IPS DF 19.7 (cell line): ENCODE measurements around the gene RRAS.
A peak's percentile ranks its signal among the peaks of the same experiment; 100 is the strongest.

Source experiments
- DNase-seq: peaks from one replicate; pipeline ENCODE4 v3.0.0-alpha.2; 2013; ENCODE audit warnings: low read depth, low spot score

The RRAS gene

DNA sequence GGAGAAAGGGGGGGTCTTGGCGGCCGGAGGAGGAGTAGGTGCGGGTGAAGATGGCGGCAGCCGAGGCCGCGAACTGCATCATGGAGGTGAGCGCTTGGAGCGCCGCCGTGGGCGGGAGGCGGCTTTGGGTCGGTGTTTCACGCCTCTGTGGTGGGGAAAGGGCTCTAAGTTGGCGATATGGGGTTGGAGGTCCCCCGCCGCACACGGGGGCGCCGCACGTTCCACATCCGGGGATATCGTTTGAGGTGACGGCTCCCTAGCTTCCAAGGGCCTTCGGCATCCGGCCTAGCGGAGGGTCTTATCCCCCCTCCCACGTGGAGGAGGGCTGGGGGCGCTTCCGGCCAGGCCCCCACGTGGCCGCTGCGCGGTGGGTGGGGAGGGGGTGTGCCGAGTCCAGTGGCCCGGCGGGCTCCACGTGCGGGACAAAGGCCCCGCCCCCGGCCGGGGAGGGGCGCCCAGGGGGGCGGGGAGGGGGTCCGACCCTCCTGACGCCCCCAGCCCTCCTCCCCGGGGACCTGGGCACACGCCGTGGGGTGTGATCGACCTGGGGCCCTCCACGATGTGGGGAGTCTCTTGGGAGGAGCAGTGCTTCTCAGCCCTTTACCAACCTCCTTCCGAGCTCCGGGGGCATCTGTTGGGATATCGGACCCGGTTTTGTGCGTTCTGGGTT lies 37.4 kb upstream of the RRAS start, which contains the start of gene PRMT1:
Gene PRMT1 (plus strand): TSS at position 41 of the 670 bp plus-strand sequence. CDS start 10 bp downstream, at position 51.
- no peak for DNase-seq

- peak; percentile 97 for DNase-seq
These were observed 36.9 kb upstream of the RRAS start for GRCh38 chr19:49676784-49677230.

DNA sequence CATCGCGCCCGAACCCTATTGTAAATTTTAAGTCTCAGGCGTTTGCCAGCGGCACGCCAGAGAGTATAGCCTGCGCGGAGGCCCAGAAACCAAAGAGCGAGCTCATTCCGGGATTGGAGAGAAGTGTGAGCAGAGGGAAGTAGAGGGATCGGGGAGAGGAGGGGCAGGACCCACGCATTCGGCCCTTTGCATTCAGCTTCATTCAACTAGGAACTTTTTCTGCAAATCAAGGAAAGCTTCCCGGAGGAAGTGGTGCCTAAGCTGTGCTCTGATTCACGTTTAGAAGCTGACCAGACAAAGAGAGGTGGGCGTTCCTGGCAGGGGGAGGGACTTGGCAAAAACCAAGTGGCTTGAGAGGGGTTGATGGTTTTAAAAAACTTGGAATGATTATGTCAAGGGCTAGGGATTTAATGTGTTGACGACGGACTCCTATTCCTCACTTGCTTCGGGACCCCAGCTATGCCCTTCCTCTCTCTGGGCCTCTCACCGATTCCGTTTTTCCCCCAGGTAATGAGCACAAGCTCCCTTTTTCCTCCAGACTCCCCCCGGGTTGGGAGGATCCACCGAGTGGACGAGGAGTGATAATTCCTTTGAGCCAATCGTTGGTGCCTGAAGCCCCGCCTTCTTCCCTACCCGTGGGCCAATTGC lies 36.3 kb upstream of the RRAS start:
- DNase-seq, result no peak

GRCh38 chr19:49672131-49672919 lies 32.4 kb upstream of the RRAS start:
- no peak for DNase-seq

GRCh38 chr19:49669516-49669915 lies 29.6 kb upstream of the RRAS start:
- DNase-seq, result no peak

DNA sequence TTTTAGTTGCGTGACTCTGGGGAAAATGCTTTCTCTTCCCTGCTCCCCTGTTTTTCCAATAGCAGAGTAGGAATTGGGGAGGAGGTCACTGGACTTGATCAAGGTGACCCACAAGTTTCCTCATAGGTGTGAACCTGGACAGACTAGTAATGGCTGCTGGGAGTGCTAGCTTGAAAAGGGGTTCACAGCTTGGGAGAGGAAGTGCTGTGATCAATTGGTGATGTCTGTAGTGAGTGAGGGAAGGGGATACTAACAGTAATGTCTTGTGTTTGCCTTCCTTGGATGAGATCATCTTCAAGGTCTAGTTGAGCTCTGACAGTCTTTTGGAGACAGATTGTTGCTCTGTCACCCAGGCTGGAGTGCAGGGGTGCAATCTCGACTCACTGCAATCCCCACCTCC lies 27.5 kb upstream of the RRAS start:
- DNase-seq, result no peak

DNA sequence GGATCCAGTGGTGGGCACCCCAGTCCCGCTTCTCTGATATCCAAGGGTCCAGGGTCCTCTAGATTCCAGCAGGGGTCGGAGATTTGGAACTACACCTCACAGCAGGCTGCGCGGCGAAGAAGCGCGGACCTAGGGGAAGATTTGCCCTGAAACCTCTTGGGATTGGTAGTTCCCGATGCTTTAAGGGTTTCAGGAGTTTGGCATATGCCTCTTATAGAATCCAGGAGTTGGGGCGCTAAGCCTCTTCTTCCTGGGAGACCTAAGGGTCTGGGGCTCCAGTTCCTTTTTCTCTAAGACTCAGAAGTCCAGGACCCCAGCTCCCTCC lies 26.1 kb upstream of the RRAS start:
- no peak for DNase-seq

DNA sequence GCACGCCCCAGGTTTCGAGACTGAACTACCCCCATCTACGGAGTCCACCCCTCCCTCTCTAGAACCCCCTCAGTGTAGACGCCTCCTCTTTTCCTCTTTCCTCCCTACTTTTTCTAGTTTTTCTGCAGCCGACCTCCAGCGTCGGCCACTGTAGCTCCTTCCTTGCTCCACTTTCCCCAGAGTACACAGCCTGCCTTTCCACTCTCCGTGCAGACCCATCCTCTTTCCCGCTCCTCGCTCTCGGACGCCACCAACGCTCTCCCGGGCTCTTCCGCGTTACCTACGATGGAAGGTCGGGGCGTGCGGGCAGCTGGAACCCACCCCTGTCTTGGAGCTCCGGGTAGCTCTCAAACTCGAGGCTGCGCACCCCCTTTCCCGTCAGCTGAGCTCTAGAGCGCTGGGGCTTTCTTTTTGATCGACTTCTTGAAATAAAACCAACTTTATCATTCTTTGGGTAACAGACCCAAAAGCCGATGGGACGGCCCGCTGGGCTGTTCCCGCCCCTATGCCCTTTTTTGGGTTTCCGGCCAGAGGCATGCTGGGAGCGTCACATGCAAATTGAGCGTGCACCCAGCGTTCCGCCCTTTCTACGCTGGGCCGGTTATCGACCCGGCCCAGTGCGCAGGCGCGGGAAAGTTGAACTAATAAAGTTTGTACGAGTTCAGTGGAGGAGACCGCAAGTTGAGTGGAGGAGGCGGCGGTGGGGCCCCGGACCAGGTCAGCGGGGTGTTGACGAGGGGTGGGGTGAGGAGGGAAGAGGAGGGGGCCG lies 25.6 kb upstream of the RRAS start, which contains the start of the genes BCL2L12 and IRF3:
Gene BCL2L12 (plus strand): TSS at position 583 of the 769 bp plus-strand sequence. CDS start 760 bp downstream, outside the sequence.
Gene IRF3 (minus strand): TSS at position 507 of the 769 bp plus-strand sequence. CDS start 1,019 bp downstream, outside the sequence.
- DNase-seq, result no peak

- no peak for DNase-seq
These were observed 25.1 kb upstream of the RRAS start for GRCh38 chr19:49665036-49665350.

DNA sequence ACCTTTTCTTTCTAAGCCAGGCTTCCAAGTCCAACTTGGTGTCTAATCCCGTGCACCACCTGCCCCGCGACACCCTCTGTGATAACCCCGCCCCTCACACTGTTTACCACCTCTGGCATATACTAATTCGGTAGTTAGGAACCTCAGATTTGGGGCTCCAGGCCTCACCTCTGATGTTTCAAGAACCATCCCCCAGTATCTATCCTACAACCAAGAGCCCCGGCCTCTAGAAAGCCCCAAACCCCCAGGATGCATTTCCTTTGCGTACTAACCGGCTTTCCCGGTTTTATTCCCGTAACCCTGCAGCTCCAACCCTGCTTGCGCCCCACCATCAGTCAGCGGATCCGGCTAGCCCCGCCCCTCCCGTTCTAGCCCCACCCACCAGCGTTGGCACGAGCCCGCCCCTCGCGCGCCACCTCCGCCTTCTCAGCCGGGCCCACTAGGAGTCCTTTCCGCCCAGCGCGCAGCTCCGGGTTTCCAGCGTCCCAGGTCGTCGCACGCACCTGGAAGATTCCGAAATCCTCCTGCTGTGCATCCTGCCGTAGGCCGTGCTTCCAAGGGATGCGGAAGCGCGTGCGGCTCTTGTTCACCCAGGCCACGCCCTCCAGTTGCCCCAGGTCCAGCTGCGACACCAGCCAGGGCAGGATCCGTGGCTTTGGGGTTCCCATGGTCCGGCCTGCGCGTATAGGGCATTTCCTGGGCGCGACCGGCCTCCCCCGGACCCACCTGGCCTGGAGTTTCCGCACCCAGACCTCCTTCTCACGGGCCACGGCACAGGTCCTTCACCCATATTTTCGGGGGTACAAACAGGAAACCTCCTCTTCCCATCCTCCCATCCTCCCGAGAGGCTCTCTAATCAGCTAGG lies 24.5 kb upstream of the RRAS start:
- no peak for DNase-seq

DNA sequence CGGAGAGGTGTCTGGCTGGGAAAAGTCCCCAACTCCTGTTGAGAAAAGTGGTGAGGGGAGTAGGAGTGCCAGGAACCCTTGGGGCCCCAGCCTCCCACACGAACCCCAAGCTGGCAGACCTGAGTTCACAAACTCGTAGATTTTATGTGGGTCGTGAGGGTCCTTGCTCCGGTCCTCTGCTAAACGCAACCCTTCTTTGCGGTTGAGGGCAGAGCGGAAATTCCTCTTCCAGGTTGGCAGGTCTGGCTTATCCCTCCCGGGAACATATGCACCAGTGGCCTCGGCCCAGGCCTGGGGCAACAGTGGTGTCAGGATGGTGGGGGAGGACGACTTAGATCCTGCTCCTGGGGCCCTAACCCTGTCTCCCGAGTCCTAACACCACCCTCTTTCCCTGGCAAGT lies 23.3 kb upstream of the RRAS start:
- DNase-seq, result no peak

DNA sequence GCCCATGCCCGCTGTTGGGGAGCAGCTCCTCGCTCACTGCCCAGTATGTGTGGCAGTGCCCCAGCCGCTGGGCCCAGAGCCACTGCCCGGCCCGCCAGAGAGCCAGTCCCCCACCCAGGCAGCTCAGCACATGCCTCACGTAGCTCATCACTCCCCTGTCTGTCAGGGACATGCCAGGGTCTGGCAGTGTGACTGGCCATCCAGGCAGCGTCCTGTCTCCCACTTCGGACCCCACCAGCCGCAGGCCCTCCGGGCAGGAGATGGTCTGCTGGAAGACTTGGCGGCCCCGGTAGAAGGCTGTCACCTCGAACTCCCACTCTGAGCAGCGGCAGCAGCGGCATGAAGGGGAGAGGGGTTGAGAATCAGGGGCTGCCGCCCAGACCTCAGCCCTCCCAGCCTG lies 22.1 kb upstream of the RRAS start:
- no peak for DNase-seq

DNA sequence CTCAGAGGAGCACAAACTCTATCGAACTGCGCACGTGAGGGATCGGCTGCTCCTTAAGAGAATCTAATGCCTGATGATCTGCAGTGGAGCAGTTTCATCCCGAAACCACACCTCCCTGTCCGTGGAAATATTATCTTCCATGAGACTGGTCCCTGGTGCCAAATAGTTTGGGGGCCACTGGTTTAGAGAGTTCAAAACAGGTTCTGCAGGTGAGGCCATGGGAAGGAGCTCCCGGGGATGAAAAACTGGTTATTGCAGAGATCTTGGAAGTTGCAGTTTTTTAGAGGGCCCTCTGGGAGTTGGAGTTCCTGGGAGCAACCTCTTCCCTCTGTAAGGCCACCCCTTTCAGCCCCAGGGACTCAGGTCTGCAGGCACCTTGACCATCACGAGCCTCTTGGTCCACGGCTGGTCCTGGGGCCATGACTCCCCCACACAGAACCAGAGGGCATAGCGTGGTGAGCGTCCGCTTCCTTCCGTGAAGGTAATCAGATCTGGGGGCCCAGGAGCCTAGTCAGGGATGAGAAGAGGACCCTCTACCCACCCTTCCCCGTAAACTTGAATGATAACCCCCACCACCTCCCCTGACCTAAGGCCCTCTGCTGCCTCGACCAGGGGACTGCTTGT lies 20.5 kb upstream of the RRAS start:
- no peak for DNase-seq

GRCh38 chr19:49658566-49659442 lies 18.9 kb upstream of the RRAS start:
- no peak for DNase-seq

DNA sequence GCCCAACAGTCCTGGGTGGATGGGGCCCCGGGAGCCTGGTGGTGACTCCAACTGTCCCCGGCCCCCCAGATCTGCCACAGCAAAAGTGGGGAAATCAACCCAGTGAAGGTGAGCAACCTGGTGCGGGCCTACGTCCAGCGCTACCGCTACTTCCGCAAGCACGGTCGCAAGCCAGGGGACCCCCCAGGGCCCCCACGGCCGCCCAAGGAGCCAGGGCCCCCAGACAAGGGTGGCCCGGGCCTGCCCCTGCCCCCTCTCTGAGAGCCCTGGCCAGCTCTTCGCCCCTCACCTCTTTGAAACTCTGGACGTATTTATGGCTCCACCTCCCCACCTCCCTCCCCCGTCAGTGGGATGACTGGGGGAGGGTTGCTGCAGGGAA lies 18.2 kb upstream of the RRAS start:
- DNase-seq, result no peak

DNA sequence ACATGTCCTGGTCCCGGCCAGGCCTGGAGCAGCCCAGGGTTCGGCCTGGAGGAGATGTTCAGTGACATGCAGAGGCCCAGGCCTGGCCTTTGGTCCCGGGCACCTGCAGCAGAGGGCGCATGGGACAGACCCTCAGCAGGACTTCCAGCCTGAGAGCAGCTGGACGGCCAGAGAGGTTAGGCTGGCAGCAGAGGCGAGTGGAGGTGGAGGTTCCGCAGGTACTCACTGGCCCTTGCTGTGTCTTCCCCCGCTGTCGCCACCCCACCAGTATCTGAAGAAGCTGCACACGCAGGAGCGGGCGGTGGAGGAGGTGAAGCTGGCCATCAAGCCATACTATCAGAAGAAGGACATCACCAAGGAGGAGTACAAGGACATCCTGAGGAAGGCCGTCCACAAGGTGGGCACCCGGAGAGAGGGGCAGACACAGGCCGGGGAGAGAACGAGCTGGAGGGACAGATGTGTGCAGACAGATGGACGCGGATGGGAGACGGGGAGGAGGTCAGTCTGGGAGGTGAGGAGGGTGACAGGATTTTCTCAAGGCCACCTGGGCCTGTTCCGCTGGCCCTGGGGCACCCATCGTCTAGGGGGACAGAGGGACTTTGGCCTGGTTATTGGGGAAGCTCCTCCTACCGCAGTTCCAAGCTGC lies 17.7 kb upstream of the RRAS start:
- no peak for DNase-seq

DNA sequence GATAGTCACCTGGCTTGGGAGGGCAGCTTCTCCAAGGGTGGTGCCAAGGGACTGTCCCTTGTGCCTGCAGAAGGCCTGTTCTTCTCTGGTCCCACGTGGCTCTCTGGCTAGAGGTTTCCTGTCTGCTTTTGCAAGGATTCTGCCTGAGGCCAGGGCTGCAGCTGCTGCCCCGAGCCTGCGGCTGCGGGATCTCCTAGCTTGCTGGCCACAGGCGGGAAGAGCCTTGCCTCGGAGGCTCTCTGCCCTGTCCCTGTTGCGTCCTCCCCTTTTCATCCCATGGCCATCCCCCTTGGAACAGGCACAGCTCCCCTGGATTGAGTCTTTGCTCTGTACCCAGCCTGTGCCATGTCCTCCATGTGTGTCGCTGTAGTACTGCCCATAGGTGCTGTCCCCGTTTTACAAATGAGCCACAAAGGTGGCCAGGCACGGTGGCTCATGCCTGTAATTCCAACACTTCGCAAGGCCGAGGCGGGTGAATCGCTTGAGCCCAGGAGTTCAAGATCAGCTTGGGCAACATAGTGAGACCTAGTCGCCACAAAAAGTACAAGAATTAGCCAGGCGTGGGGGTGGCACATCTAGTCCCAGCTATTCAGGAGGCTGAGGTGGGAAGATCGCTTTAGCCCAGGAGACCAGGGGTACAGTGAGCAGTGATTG lies 16.6 kb upstream of the RRAS start:
- no peak for DNase-seq
